22Rv1 (cell line): ENCODE measurements around the gene LRRC59.

Experiments used
- ZFX ChIP-seq: fragments of 450-650 bp; IDR thresholded peaks from 2 replicates; pipeline ENCODE4 v1.6.1; 2017; ENCODE audit warnings: antibody characterized with exemption, borderline replicate concordance
- TF ChIP-seq, protein P1 (sequence below): fragments of 450-650 bp; IDR thresholded peaks from 2 replicates; pipeline ENCODE4 v1.5.1; 2017; ENCODE audit warnings: mild to moderate bottlenecking

DNA sequence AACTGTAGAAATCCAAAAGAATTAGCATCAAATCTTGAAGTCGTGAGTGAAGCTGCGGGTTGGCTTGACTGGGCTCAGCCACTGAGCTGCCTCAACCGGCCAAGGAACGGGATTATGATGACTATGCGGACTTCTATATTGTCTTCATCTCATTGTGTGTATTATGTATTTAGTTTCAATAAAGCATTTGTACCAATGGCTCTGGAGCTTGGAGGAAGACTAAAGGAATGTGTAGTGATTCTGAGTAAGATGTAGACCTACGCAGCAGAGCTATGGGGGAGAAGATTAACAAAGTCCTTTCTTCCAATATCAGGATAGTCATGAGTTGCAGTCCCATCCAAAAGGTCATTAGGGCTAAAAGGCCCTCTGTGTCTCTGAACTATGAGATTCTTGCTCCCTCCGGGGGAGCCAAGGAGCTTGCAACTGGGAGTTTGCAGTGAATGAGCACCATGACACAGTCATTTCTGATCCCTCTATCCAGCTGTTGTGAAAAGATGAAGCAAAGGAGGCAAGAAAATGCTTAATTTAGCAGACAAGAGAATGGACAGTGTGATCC lies 16.0 kb downstream of the LRRC59 start:
- TF ChIP-seq, protein P1, sequence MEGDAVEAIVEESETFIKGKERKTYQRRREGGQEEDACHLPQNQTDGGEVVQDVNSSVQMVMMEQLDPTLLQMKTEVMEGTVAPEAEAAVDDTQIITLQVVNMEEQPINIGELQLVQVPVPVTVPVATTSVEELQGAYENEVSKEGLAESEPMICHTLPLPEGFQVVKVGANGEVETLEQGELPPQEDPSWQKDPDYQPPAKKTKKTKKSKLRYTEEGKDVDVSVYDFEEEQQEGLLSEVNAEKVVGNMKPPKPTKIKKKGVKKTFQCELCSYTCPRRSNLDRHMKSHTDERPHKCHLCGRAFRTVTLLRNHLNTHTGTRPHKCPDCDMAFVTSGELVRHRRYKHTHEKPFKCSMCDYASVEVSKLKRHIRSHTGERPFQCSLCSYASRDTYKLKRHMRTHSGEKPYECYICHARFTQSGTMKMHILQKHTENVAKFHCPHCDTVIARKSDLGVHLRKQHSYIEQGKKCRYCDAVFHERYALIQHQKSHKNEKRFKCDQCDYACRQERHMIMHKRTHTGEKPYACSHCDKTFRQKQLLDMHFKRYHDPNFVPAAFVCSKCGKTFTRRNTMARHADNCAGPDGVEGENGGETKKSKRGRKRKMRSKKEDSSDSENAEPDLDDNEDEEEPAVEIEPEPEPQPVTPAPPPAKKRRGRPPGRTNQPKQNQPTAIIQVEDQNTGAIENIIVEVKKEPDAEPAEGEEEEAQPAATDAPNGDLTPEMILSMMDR, result no peak
- TF ChIP-seq ZFX, result no peak
